MCF 10A (cell line): ENCODE results near the gene ZFP90. TPM values are rescaled to one million over a fixed set of nuclear protein-coding genes. Genes with fewer than 3 reads are reported as not detected.
A peak's percentile ranks its signal among the peaks of the same experiment; 100 is the strongest.

Experiments used
- BruUV-seq: library from RNA; stranded (reverse); fragments of 400-500 nt; replicated peaks from 2 replicates; lab custom pipeline; 2021; lab: Mats Ljungman, UMichigan
- CTCF ChIA-PET: fragments of 300-600 bp; sonication (Branson Sonifier 250); formaldehyde crosslinking; extraction: SDS; loops from one replicate; lab custom pipeline; 2021; ENCODE audit warnings: antibody characterized with exemption, inconsistent platforms; lab: Yijun Ruan, JAX
- POLR2A ChIA-PET: fragments of 300-600, 350-650 bp; sonication (Branson Sonifier 250); formaldehyde crosslinking; extraction: SDS; loops from one replicate; lab custom pipeline; 2020; ENCODE audit warnings: antibody characterized with exemption, inconsistent platforms; lab: Yijun Ruan, JAX
- DNase-seq: peaks from one replicate; pipeline ENCODE4 v3.0.0-alpha.2; 2018; ENCODE audit not compliant: unreplicated experiment
- H3K27ac Mint-ChIP-seq: one replicate; pipeline ENCODE4 v1.8.0; 2022; ENCODE audit warnings: mild to moderate bottlenecking, low read depth, mixed read lengths; ENCODE audit not compliant: unreplicated experiment
- H3K27me3 Mint-ChIP-seq: one replicate; pipeline ENCODE4 v1.8.0; 2022; ENCODE audit warnings: mixed read lengths; ENCODE audit not compliant: insufficient read depth, unreplicated experiment
- H3K36me3 Mint-ChIP-seq: one replicate; pipeline ENCODE4 v1.8.0; 2022; ENCODE audit warnings: mild to moderate bottlenecking, moderate library complexity, mixed read lengths; ENCODE audit not compliant: insufficient read depth, unreplicated experiment
- H3K4me1 Mint-ChIP-seq: one replicate; pipeline ENCODE4 v1.8.0; 2022; ENCODE audit warnings: mixed read lengths; ENCODE audit not compliant: insufficient read depth, unreplicated experiment
- H3K4me3 Mint-ChIP-seq: one replicate; pipeline ENCODE4 v1.8.0; 2022; ENCODE audit warnings: mild to moderate bottlenecking, moderate library complexity, mixed read lengths; ENCODE audit not compliant: unreplicated experiment
- H3K9me3 Mint-ChIP-seq: one replicate; pipeline ENCODE4 v1.8.0; 2022; ENCODE audit warnings: mixed read lengths; ENCODE audit not compliant: unreplicated experiment
- intact Hi-C: fragments of 100-400 bp; cut with micrococcal nuclease; formaldehyde crosslinking; loops from 2 replicates; pipeline ENCODE4 v1.14.1; 2022
- total RNA-seq: library from RNA; stranded (reverse); gene quantifications from 2 replicates; pipeline ENCODE4 v1.2.3, GENCODE V29; 2022
- TF ChIP-seq, protein P1 (sequence below): fragments of 200-600 bp; IDR thresholded peaks from one replicate; pipeline ENCODE4 v1.8.0; 2022; ENCODE audit warnings: antibody characterized with exemption, mild to moderate bottlenecking; ENCODE audit not compliant: unreplicated experiment

The ZFP90 gene
- total RNA-seq, 1 experiment from 2014 or later: 25.5 TPM

- Mint-ChIP-seq H3K27me3 (no peaks in the 10 kb centered on the region), H3K36me3 (no peaks in the 10 kb centered on the region), H3K27ac (no peak overlapping the region), H3K9me3 (no peaks in the 10 kb centered on the region), H3K4me3 (no peak overlapping the region), H3K4me1 (peaks cover 20% of the 10 kb centered on the region)
- TF ChIP-seq, protein P1, sequence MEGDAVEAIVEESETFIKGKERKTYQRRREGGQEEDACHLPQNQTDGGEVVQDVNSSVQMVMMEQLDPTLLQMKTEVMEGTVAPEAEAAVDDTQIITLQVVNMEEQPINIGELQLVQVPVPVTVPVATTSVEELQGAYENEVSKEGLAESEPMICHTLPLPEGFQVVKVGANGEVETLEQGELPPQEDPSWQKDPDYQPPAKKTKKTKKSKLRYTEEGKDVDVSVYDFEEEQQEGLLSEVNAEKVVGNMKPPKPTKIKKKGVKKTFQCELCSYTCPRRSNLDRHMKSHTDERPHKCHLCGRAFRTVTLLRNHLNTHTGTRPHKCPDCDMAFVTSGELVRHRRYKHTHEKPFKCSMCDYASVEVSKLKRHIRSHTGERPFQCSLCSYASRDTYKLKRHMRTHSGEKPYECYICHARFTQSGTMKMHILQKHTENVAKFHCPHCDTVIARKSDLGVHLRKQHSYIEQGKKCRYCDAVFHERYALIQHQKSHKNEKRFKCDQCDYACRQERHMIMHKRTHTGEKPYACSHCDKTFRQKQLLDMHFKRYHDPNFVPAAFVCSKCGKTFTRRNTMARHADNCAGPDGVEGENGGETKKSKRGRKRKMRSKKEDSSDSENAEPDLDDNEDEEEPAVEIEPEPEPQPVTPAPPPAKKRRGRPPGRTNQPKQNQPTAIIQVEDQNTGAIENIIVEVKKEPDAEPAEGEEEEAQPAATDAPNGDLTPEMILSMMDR: no peak
- BruUV-seq: no TSS peak
- DNase-seq: peak; percentile 49
- intact Hi-C loops: no loop called here
- CTCF ChIA-PET: interaction anchor here (0.8 kb wide), 1 partner anchor 303 kb away, joined by 4 read pairs; no protein-coding TSS in a partner anchor
- POLR2A ChIA-PET: interaction anchor here (1.0 kb wide), 1 partner anchor 24 kb away, joined by 3 read pairs; no protein-coding TSS in a partner anchor
Measured at GRCh38 chr16:68496689-68497088, 42.4 kb upstream of the ZFP90 start.

DNA sequence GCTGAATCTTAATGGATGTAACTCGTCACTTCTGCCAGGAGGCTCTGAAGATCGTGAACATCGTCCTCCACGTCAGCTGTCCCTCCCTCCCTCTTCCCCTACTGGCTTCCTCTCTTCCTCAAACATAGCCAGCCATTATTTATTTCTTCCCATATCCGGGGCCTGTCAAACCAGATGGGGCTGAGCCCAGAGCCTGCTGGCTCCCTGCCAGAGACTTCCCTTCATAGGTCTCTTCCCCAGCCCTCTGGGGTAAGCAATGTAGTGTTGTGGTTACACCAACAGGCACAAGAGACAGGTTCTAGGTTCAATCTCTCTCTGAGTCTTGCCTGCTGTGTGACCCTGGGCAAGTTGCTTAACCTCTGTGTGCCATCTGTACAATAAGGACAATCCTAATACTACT is 40.1 kb upstream of the ZFP90 start:
- no peak overlapping the region for H3K4me3 Mint-ChIP-seq
- no peaks in the 10 kb centered on the region for H3K36me3 Mint-ChIP-seq
- ChIA-PET POLR2A (no interaction called here), CTCF (no interaction called here)
- H3K27me3 Mint-ChIP-seq: no peaks in the 10 kb centered on the region
- TF ChIP-seq, protein P1: no peak
- intact Hi-C loops: no loop called here
- H3K4me1 Mint-ChIP-seq: peaks cover 11% of the 10 kb centered on the region
- no peak overlapping the region for H3K27ac Mint-ChIP-seq
- DNase-seq: no peak
- BruUV-seq: no TSS peak
- H3K9me3 Mint-ChIP-seq: no peaks in the 10 kb centered on the region

DNA sequence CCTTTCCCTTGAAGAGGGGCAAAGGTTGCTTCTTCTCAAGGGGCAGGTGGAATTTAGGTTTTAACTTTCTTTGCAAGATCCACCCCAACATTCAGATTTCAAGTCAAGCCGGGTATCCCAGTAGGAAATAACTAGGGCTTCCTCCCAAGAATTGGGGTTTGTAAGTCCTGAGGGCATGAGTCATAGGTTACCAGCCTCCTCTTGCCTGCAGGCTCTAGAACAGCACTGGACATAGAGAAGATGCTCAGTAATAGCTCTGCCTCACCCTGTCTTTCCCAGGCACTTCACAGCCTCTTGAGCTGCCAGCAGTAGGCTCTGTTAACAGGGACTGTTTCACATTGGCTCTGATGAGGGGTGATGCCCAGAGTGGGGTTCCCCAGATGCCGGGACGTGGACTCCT is 35.8 kb upstream of the ZFP90 start:
- POLR2A ChIA-PET: interaction anchor here (0.5 kb wide), 1 partner anchor 685 kb away, joined by 3 read pairs; no protein-coding TSS in a partner anchor
- DNase-seq: peak; percentile 36
- Mint-ChIP-seq H3K27me3 (peaks cover 28% of the 10 kb centered on the region), H3K9me3 (no peaks in the 10 kb centered on the region), H3K4me3 (no peak overlapping the region), H3K27ac (no peak overlapping the region), H3K4me1 (no peaks in the 10 kb centered on the region), H3K36me3 (no peaks in the 10 kb centered on the region)
- TF ChIP-seq, protein P1: no peak
- intact Hi-C loops: no loop called here
- CTCF ChIA-PET: no interaction called here
- no TSS peak for BruUV-seq

DNA sequence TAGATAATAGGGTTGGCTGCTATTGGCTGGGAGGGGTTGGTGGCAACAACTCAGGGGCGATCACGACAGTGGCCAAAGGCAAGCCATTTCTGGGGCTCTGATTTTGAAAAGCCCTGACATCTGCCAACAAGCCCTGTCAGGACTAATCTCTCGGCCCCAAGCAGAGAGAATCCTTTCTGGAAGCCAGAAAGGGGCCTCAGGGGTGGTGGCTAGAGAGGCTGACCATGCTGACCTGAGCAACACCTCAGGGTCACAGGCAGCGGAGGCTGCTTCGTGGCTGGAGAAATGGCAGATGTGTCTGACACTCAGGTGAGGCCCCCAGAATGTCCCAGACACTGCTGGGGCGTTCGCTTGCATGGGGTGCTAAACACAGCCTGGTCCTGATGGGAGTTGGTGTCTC is 35.0 kb upstream of the ZFP90 start:
- intact Hi-C loops: no loop called here
- TF ChIP-seq, protein P1: no peak
- no TSS peak for BruUV-seq
- POLR2A ChIA-PET: interaction anchor here (0.5 kb wide), 1 partner anchor 684 kb away, joined by 3 read pairs; no protein-coding TSS in a partner anchor
- H3K4me3 Mint-ChIP-seq: no peak overlapping the region
- no peaks in the 10 kb centered on the region for H3K9me3 Mint-ChIP-seq
- no peak for DNase-seq
- H3K4me1 Mint-ChIP-seq: no peaks in the 10 kb centered on the region
- peaks cover 35% of the 10 kb centered on the region for H3K27me3 Mint-ChIP-seq
- CTCF ChIA-PET: interaction anchor here (0.9 kb wide), 1 partner anchor 24 kb away, joined by 3 read pairs; no protein-coding TSS in a partner anchor
- H3K27ac Mint-ChIP-seq: no peak overlapping the region
- no peaks in the 10 kb centered on the region for H3K36me3 Mint-ChIP-seq
